ENCODE measurements around the gene CASP8.

- TF ChIP-seq CTCF (IDR thresholded peaks at IDR 0.05) (no peak), POLR2A (IDR thresholded peaks at IDR 0.05; ENCODE audit: low read depth) (no peak), EP300 (IDR thresholded peaks at IDR 0.05) (no peak)
Measured at GRCh38 chr2:201271917-201272316, 11.6 kb downstream of the CASP8 start.
